SK-N-SH (cell line): Measurements from ENCODE around the gene SCN8A.

Source experiments
- CHD2 ChIP-seq: fragments of 150-350 bp; IDR thresholded peaks from 2 replicates; pipeline ENCODE4 v1.6.1; 2018; ENCODE audit warnings: low read length; ENCODE audit not compliant: partially characterized antibody
- CTCF ChIP-seq: fragments of 200-600 bp; sonication (generic); IDR thresholded peaks from 2 replicates; pipeline ENCODE4 v1.6.1; 2017; ENCODE audit warnings: antibody characterized with exemption, mild to moderate bottlenecking, moderate library complexity
- GABPA ChIP-seq: IDR thresholded peaks from 2 replicates; pipeline ENCODE4 v1.4.0; 2012; ENCODE audit warnings: low read depth, mild to moderate bottlenecking
- GATA2 ChIP-seq: sonication (generic); formaldehyde crosslinking; IDR thresholded peaks from 2 replicates; pipeline ENCODE4 v1.5.0; 2020; ENCODE audit warnings: mild to moderate bottlenecking, missing genetic modification reagents
- NRF1 ChIP-seq: IDR thresholded peaks from 2 replicates; pipeline ENCODE4 v1.6.1; 2012; ENCODE audit warnings: low read depth, mild to moderate bottlenecking, low read length
- PBX3 ChIP-seq: IDR thresholded peaks from 2 replicates; pipeline ENCODE4; 2012
- POLR2AphosphoS5 ChIP-seq: IDR thresholded peaks from 2 replicates; pipeline ENCODE4 v1.6.1; 2012; ENCODE audit warnings: low read depth, low read length
- RCOR1 ChIP-seq: fragments of 150-350 bp; IDR thresholded peaks from 2 replicates; pipeline ENCODE4 v1.6.1; 2017; ENCODE audit warnings: antibody characterized with exemption, low read length
- TAF1 ChIP-seq: IDR thresholded peaks from 2 replicates; pipeline ENCODE4 v1.6.1; 2012; ENCODE audit warnings: low read depth, mild to moderate bottlenecking, low read length, moderate library complexity, borderline replicate concordance
- TEAD4 ChIP-seq: IDR thresholded peaks from 2 replicates; pipeline ENCODE4 v1.4.0; 2012; ENCODE audit warnings: mild to moderate bottlenecking, borderline replicate concordance; ENCODE audit not compliant: insufficient read depth
- USF2 ChIP-seq: fragments of 150-350 bp; IDR thresholded peaks from 2 replicates; pipeline ENCODE4 v1.6.1; 2017; ENCODE audit warnings: antibody characterized with exemption, low read length, low read depth, borderline replicate concordance

GRCh38 chr12:51774933-51775332 lies 183.9 kb downstream of the SCN8A start:
- no peak for TF ChIP-seq CTCF
- no peak for TF ChIP-seq TAF1
- TF ChIP-seq NRF1, result no peak
- TF ChIP-seq CHD2, result no peak
- no peak for TF ChIP-seq GATA2
- TF ChIP-seq USF2, result no peak
- TF ChIP-seq POLR2AphosphoS5, result no peak
- TF ChIP-seq PBX3, result no peak
- no peak for TF ChIP-seq RCOR1
- no peak for TF ChIP-seq GABPA
- no peak for TF ChIP-seq TEAD4
